ENCODE measurements around the gene EIF3J. TPM values are rescaled to one million over a fixed set of nuclear protein-coding genes. Genes with fewer than 3 reads are reported as not detected.

The EIF3J gene
- total RNA-seq, 1 donor from 2014 or later: 83.1 TPM

GRCh38 chr15:44580105-44580504 lies 43.2 kb downstream of the EIF3J start:
- no peak overlapping the region for H3K4me3 Mint-ChIP-seq (ENCODE audit: unreplicated experiment)
- H3K27ac Mint-ChIP-seq (ENCODE audit: unreplicated experiment): no peak overlapping the region
- DNase-seq (ENCODE audit: low spot score): no peak
- H3K9me3 Mint-ChIP-seq (ENCODE audit: unreplicated experiment): no peaks in the 10 kb centered on the region
- no peaks in the 10 kb centered on the region for H3K4me1 Mint-ChIP-seq (ENCODE audit: unreplicated experiment)
- H3K27me3 Mint-ChIP-seq (ENCODE audit: unreplicated experiment): peaks cover 2% of the 10 kb centered on the region
- peaks cover 13% of the 10 kb centered on the region for H3K36me3 Mint-ChIP-seq (ENCODE audit: low read depth, unreplicated experiment)
- TF ChIP-seq, protein P1, sequence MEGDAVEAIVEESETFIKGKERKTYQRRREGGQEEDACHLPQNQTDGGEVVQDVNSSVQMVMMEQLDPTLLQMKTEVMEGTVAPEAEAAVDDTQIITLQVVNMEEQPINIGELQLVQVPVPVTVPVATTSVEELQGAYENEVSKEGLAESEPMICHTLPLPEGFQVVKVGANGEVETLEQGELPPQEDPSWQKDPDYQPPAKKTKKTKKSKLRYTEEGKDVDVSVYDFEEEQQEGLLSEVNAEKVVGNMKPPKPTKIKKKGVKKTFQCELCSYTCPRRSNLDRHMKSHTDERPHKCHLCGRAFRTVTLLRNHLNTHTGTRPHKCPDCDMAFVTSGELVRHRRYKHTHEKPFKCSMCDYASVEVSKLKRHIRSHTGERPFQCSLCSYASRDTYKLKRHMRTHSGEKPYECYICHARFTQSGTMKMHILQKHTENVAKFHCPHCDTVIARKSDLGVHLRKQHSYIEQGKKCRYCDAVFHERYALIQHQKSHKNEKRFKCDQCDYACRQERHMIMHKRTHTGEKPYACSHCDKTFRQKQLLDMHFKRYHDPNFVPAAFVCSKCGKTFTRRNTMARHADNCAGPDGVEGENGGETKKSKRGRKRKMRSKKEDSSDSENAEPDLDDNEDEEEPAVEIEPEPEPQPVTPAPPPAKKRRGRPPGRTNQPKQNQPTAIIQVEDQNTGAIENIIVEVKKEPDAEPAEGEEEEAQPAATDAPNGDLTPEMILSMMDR (IDR thresholded peaks at IDR 0.05; ENCODE audit: unreplicated experiment): no peak

DNA sequence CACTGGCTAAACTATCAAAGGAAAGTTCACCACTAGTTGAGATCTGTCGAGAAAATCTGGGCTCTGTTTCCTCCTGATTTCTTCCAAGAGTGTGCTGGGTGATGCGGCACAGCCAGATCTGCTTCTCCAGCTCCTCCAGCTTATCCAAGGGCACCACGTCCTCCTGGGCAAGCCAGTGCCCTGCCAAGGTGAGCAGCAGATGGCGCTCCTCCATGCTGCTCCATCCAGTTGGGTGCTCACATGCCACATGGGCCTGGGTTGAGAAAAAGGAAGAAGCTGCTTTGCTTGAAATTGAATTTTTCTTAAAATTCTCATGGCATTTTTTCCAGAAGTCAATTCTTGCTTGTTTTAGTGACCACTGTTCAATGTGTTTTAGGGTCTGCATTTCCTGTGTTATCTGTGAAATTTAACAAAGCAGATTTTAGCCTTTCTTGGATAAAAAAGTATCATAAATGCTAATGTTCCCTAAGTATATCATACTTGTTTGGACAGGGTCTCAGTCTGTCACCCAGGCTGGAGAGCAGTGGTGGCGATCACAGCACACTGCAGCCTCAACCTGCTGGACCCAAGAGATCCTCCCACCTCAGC lies 47.3 kb downstream of the EIF3J start:
- Mint-ChIP-seq H3K4me1 (ENCODE audit: unreplicated experiment) (no peaks in the 10 kb centered on the region), H3K36me3 (ENCODE audit: low read depth, unreplicated experiment) (peaks cover 16% of the 10 kb centered on the region), H3K27me3 (ENCODE audit: unreplicated experiment) (no peaks in the 10 kb centered on the region), H3K9me3 (ENCODE audit: unreplicated experiment) (no peaks in the 10 kb centered on the region), H3K27ac (ENCODE audit: unreplicated experiment) (no peak overlapping the region), H3K4me3 (ENCODE audit: unreplicated experiment) (no peak overlapping the region)
- peak; percentile 41 for DNase-seq (ENCODE audit: low spot score)
- TF ChIP-seq, protein P1 (IDR thresholded peaks at IDR 0.05; ENCODE audit: unreplicated experiment): peak; percentile 15

- Mint-ChIP-seq H3K36me3 (ENCODE audit: low read depth, unreplicated experiment) (peaks cover 18% of the 10 kb centered on the region), H3K27me3 (ENCODE audit: unreplicated experiment) (no peaks in the 10 kb centered on the region), H3K4me1 (ENCODE audit: unreplicated experiment) (no peaks in the 10 kb centered on the region), H3K4me3 (ENCODE audit: unreplicated experiment) (no peak overlapping the region), H3K9me3 (ENCODE audit: unreplicated experiment) (no peaks in the 10 kb centered on the region), H3K27ac (ENCODE audit: unreplicated experiment) (no peak overlapping the region)
- TF ChIP-seq, protein P1 (IDR thresholded peaks at IDR 0.05; ENCODE audit: unreplicated experiment): no peak
- DNase-seq (ENCODE audit: low spot score): no peak
Measured at GRCh38 chr15:44585633-44586032, 48.7 kb downstream of the EIF3J start.

- TF ChIP-seq, protein P1 (IDR thresholded peaks at IDR 0.05; ENCODE audit: unreplicated experiment): no peak
- H3K9me3 Mint-ChIP-seq (ENCODE audit: unreplicated experiment): no peaks in the 10 kb centered on the region
- H3K4me1 Mint-ChIP-seq (ENCODE audit: unreplicated experiment): no peaks in the 10 kb centered on the region
- no peak overlapping the region for H3K27ac Mint-ChIP-seq (ENCODE audit: unreplicated experiment)
- peaks cover 18% of the 10 kb centered on the region for H3K36me3 Mint-ChIP-seq (ENCODE audit: low read depth, unreplicated experiment)
- no peak for DNase-seq (ENCODE audit: low spot score)
- H3K27me3 Mint-ChIP-seq (ENCODE audit: unreplicated experiment): no peaks in the 10 kb centered on the region
- no peak overlapping the region for H3K4me3 Mint-ChIP-seq (ENCODE audit: unreplicated experiment)
Measured at GRCh38 chr15:44588541-44588940, 51.6 kb downstream of the EIF3J start.

GRCh38 chr15:44591326-44591725 lies 54.4 kb downstream of the EIF3J start:
- Mint-ChIP-seq H3K36me3 (ENCODE audit: low read depth, unreplicated experiment) (peaks cover 17% of the 10 kb centered on the region), H3K27me3 (ENCODE audit: unreplicated experiment) (no peaks in the 10 kb centered on the region), H3K27ac (ENCODE audit: unreplicated experiment) (no peak overlapping the region), H3K9me3 (ENCODE audit: unreplicated experiment) (no peaks in the 10 kb centered on the region), H3K4me1 (ENCODE audit: unreplicated experiment) (no peaks in the 10 kb centered on the region), H3K4me3 (ENCODE audit: unreplicated experiment) (no peak overlapping the region)
- DNase-seq (ENCODE audit: low spot score): no peak
- TF ChIP-seq, protein P1 (IDR thresholded peaks at IDR 0.05; ENCODE audit: unreplicated experiment): no peak

Data from endothelial cell (in vitro differentiated cells).